ENCODE results near the gene GPATCH2L.

DNA sequence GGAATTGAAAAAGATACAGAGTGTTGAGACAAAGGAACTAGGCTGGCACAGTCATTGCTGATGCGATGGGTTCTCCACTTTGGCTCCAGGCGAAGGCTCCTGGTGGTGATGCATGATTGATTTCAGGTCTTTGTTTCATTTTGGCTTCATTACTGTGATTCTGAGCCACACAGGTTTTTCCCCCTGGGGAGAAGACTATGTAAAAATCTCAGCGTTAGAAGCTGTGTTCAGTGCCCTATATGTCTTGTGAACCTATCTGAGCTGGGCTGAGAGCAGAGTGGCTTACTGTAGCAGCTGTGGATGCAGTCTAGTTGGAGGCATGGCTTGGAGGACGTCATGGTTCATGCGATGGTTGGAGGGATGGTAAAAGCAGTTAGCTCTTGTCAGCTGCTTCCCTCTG lies 54.0 kb downstream of the GPATCH2L start:
- TF ChIP-seq EZH2phosphoT487 (IDR thresholded peaks at IDR 0.05; ENCODE audit: low read depth, severe bottlenecking, unreplicated experiment), result no peak
- TF ChIP-seq, protein P1, sequence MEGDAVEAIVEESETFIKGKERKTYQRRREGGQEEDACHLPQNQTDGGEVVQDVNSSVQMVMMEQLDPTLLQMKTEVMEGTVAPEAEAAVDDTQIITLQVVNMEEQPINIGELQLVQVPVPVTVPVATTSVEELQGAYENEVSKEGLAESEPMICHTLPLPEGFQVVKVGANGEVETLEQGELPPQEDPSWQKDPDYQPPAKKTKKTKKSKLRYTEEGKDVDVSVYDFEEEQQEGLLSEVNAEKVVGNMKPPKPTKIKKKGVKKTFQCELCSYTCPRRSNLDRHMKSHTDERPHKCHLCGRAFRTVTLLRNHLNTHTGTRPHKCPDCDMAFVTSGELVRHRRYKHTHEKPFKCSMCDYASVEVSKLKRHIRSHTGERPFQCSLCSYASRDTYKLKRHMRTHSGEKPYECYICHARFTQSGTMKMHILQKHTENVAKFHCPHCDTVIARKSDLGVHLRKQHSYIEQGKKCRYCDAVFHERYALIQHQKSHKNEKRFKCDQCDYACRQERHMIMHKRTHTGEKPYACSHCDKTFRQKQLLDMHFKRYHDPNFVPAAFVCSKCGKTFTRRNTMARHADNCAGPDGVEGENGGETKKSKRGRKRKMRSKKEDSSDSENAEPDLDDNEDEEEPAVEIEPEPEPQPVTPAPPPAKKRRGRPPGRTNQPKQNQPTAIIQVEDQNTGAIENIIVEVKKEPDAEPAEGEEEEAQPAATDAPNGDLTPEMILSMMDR (IDR thresholded peaks at IDR 0.05; ENCODE audit: poor library complexity), result no peak

All from hepatocyte (in vitro differentiated cells).